HUES6 (cell line): ENCODE data around the gene KXD1.
"Not testable (repeated sequence)": the region's sequence is repeated elsewhere in the genome, so short reads cannot be mapped to it uniquely, and the experiment has no call there.

Source experiments
- H3K27ac ChIP-seq: 2 replicates; pipeline ENCODE4 v1.7.0; 2013; ENCODE audit warnings: low read depth, mild to moderate bottlenecking, low read length, inconsistent platforms
- H3K27me3 ChIP-seq: 2 replicates; pipeline ENCODE4 v1.6.1; 2013; ENCODE audit warnings: low read length; ENCODE audit not compliant: control insufficient read depth, insufficient read depth
- H3K36me3 ChIP-seq: 2 replicates; pipeline ENCODE4 v1.6.1; 2013; ENCODE audit warnings: low read length; ENCODE audit not compliant: control insufficient read depth, insufficient read depth
- H3K4me1 ChIP-seq: 2 replicates; pipeline ENCODE4 v1.6.1; 2013; ENCODE audit warnings: low read length; ENCODE audit not compliant: control insufficient read depth, insufficient read depth
- H3K4me3 ChIP-seq: 2 replicates; pipeline ENCODE4 v1.5.1; 2013; ENCODE audit warnings: low read depth, low read length
- H3K9ac ChIP-seq: one replicate; pipeline ENCODE4 v1.6.1; 2013; ENCODE audit warnings: mild to moderate bottlenecking, low read length
- H3K9me3 ChIP-seq: 2 replicates; pipeline ENCODE4 v1.6.1; 2013; ENCODE audit warnings: low read depth, low read length; ENCODE audit not compliant: control insufficient read depth, insufficient read depth

Gene KXD1

DNA sequence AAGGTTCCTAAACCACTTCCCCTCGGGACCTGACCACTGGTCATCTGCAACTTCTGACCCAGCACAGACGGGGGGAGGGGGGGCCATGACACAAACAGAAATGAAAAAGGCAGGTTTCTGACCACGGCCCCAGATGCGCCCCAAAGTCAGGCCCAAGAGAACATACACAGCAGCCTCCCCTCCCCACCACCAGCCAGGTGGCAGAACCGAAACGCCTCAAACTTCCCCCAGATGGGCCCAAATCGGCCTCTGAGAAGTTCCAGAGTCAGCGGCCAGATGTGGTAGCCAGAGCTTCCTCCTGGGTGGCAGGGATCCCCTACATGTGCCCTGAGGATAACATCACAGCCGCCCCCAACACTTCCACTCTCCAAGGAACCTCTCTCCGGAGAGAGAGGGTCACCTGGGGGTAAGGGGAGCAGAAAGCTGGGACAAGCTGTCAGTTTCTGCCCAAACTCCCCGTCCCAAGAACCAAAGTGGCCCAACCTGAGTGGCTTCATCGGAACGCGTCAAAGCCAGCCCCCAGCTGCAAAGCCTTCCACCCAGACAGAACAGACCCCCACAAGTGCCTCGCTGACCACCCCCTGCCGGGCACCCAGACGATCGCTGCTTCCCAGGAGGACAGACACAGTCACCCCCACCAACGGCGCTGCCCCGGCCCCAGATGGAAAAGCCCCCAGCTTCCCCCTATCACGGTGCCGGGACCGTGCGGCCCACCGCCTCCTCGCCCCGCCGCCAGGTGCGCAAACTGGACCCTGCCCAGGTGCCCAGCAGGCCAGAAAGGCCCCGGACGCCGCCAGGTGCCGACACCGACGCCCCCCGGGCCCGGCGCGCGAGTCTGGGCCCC, 36.6 kb upstream of the KXD1 start:
- Histone ChIP-seq H3K4me3 (peak overlapping the region; percentile 91), H3K9me3 (no peaks in the 10 kb centered on the region), H3K4me1 (peaks cover 5% of the 10 kb centered on the region), H3K36me3 (no peaks in the 10 kb centered on the region), H3K27ac (peak overlapping the region; percentile 40; the same call in 1 of the 2 replicates), H3K27me3 (no peaks in the 10 kb centered on the region), H3K9ac (peak overlapping the region; percentile 81)

GRCh38 chr19:18521692-18522123, 36.0 kb upstream of the KXD1 start, which contains the start of gene ELL:
Gene ELL, minus strand, starts transcription at chr19:18522070. Its CDS starts 15 bp downstream, at chr19:18522055.
- H3K36me3 ChIP-seq: no peaks in the 10 kb centered on the region
- no peaks in the 10 kb centered on the region for H3K9me3 ChIP-seq
- no peaks in the 10 kb centered on the region for H3K27me3 ChIP-seq
- peak within 1 kb of the TSS; percentile 91 for H3K4me3 ChIP-seq
- peak within 1 kb of the TSS; percentile 81 for H3K9ac ChIP-seq
- H3K4me1 ChIP-seq: peaks cover 5% of the 10 kb centered on the region
- H3K27ac ChIP-seq: peak within 1 kb of the TSS; percentile 40; the same call in 1 of the 2 replicates

DNA sequence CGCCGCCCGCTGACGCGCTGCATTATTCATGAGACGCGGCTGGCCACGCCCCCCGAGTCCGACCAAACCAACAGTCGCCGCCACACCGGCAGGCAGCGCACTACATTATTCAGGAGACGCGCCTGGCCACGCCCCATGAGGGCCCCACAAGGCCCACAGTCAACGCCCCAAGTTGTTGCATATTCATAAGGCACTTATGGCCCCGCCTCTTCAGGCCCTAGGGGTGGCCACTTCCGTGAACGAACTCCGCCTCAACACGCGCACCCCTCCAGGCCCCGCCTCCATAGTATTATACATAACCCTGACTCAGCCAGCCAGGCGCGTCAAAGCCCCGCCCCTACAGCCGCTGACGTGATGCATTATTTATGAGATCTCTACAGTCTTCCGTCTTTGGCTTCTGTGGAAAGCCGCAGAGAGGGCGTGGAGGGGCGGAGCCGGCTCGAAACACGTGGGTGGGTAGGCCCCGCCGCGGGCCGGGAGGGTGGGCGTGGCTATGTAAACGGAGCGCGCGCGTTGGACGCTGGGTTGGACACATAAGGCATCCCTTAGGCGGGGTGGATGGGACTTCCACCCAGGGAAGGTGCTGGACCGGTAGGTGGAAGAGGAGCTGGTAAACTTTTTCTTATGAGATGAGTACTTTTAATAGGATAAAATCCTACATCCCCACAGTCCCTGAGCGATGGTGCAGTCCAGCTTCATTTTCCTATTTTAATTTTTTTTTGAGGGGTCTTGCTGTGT, 35.4 kb upstream of the KXD1 start:
- H3K4me3 ChIP-seq: peak overlapping the region; percentile 91
- peaks cover 5% of the 10 kb centered on the region for H3K4me1 ChIP-seq

GRCh38 chr19:18522862-18523440, 34.7 kb upstream of the KXD1 start:
- H3K4me1 ChIP-seq, H3K27me3 ChIP-seq, H3K4me3 ChIP-seq, H3K36me3 ChIP-seq, H3K9me3 ChIP-seq, H3K27ac ChIP-seq: not testable (repeated sequence)
- H3K9ac ChIP-seq: peak overlapping the region; percentile 54

More for the DNA sequence above, 35.4 kb upstream of the KXD1 start:
- Histone ChIP-seq H3K9me3 (no peaks in the 10 kb centered on the region), H3K27me3 (no peaks in the 10 kb centered on the region), H3K27ac (no peak overlapping the region), H3K9ac (peak overlapping the region; percentile 54), H3K36me3 (no peaks in the 10 kb centered on the region)

GRCh38 chr19:18523841-18524240, 33.8 kb upstream of the KXD1 start:
- H3K4me1 ChIP-seq: peaks cover 5% of the 10 kb centered on the region
- no peaks in the 10 kb centered on the region for H3K36me3 ChIP-seq
- no peaks in the 10 kb centered on the region for H3K9me3 ChIP-seq
- no peaks in the 10 kb centered on the region for H3K27me3 ChIP-seq
- no peak overlapping the region for H3K27ac ChIP-seq
- H3K4me3 ChIP-seq: no peak overlapping the region
- H3K9ac ChIP-seq: no peak overlapping the region

DNA sequence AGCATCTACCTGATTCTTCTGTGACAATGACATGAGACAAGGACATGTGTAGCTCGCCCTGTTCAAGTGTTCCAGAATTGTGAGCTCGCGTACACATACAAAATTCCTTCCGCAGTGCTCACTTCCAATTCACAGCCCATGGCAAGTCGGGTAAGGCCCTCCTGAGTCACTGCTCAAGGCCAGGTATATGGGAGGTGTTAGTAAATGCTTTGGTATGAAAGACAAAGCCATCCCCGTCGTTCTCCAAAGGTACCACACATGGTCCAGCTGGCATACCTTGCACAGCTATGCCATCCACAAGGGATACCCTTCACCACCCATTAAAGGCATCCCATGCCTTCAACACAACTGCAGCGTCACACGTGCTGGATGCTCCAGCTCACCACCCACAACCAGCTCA, 31.4 kb upstream of the KXD1 start:
- Histone ChIP-seq H3K4me3 (no peak overlapping the region), H3K4me1 (no peaks in the 10 kb centered on the region), H3K36me3 (peaks cover 2% of the 10 kb centered on the region), H3K27me3 (no peaks in the 10 kb centered on the region), H3K27ac (no peak overlapping the region), H3K9me3 (no peaks in the 10 kb centered on the region), H3K9ac (no peak overlapping the region)

- H3K4me3 ChIP-seq: no peak overlapping the region
- H3K9ac ChIP-seq: no peak overlapping the region
- peaks cover 24% of the 10 kb centered on the region for H3K36me3 ChIP-seq
- H3K4me1 ChIP-seq: no peaks in the 10 kb centered on the region
- no peak overlapping the region for H3K27ac ChIP-seq
- H3K9me3 ChIP-seq: no peaks in the 10 kb centered on the region
- H3K27me3 ChIP-seq: no peaks in the 10 kb centered on the region
These were observed 27.9 kb upstream of the KXD1 start for GRCh38 chr19:18529782-18530181.

GRCh38 chr19:18531485-18531884, 26.2 kb upstream of the KXD1 start:
- Histone ChIP-seq H3K27ac (no peak overlapping the region), H3K36me3 (peaks cover 38% of the 10 kb centered on the region), H3K4me1 (no peaks in the 10 kb centered on the region), H3K27me3 (no peaks in the 10 kb centered on the region), H3K9me3 (no peaks in the 10 kb centered on the region), H3K9ac (no peak overlapping the region), H3K4me3 (no peak overlapping the region)

- H3K4me1 ChIP-seq: no peaks in the 10 kb centered on the region
- H3K9me3 ChIP-seq: no peaks in the 10 kb centered on the region
- H3K27ac ChIP-seq: no peak overlapping the region
- H3K36me3 ChIP-seq: peaks cover 46% of the 10 kb centered on the region
- no peak overlapping the region for H3K9ac ChIP-seq
- no peaks in the 10 kb centered on the region for H3K27me3 ChIP-seq
- no peak overlapping the region for H3K4me3 ChIP-seq
These were observed 25.3 kb upstream of the KXD1 start for GRCh38 chr19:18532168-18532890.

DNA sequence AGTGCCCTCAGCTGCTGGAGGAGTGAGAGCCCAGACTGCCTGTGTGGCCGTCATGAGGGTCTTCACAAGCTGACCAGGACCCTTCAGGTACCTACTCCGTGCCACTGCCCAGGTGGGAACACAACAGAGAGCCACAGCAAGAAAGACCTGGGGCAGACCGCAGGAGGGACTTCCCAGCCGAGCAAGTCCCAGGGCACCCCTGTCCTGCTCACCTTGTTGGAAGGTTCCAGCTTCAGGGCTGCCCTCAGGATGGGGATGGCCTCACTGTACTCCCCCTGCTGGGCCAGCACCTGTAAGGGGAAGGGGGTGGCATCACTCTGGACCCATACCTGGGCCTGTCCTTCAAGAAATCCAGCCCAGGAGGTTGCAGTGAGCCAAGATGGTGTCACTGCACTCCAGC, 24.6 kb upstream of the KXD1 start:
- no peak overlapping the region for H3K9ac ChIP-seq
- H3K27me3 ChIP-seq: no peaks in the 10 kb centered on the region
- H3K4me1 ChIP-seq: no peaks in the 10 kb centered on the region
- H3K4me3 ChIP-seq: no peak overlapping the region
- H3K36me3 ChIP-seq: peaks cover 53% of the 10 kb centered on the region
- H3K27ac ChIP-seq: no peak overlapping the region
- H3K9me3 ChIP-seq: no peaks in the 10 kb centered on the region
